PC-3 (cell line): ENCODE results near the gene AP1B1.

Experiments
- EZH2 ChIP-seq: fragments of 300-600 bp; sonication (generic); IDR thresholded peaks from one replicate; pipeline ENCODE4 v1.6.1; 2017; ENCODE audit warnings: antibody characterized with exemption, mild to moderate bottlenecking, low read length; ENCODE audit not compliant: unreplicated experiment
- TF ChIP-seq, protein P1 (sequence below): fragments of 300-600 bp; sonication (generic); conservative IDR thresholded peaks from 2 replicates; pipeline ENCODE4 v1.5.1; 2017; ENCODE audit warnings: antibody characterized with exemption, low read depth, mild to moderate bottlenecking, low read length

GRCh38 chr22:29338398-29338797 lies 50.0 kb downstream of the AP1B1 start:
- TF ChIP-seq, protein P1, sequence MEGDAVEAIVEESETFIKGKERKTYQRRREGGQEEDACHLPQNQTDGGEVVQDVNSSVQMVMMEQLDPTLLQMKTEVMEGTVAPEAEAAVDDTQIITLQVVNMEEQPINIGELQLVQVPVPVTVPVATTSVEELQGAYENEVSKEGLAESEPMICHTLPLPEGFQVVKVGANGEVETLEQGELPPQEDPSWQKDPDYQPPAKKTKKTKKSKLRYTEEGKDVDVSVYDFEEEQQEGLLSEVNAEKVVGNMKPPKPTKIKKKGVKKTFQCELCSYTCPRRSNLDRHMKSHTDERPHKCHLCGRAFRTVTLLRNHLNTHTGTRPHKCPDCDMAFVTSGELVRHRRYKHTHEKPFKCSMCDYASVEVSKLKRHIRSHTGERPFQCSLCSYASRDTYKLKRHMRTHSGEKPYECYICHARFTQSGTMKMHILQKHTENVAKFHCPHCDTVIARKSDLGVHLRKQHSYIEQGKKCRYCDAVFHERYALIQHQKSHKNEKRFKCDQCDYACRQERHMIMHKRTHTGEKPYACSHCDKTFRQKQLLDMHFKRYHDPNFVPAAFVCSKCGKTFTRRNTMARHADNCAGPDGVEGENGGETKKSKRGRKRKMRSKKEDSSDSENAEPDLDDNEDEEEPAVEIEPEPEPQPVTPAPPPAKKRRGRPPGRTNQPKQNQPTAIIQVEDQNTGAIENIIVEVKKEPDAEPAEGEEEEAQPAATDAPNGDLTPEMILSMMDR = no peak
- TF ChIP-seq EZH2 = no peak
